Measurements from ENCODE around the gene HOGA1.
"Not testable (repeated sequence)": the region's sequence is repeated elsewhere in the genome, so short reads cannot be mapped to it uniquely, and the experiment has no call there.

The HOGA1 gene

GRCh38 chr10:97642471-97643159, 58.4 kb downstream of the HOGA1 start:
- not testable (repeated sequence) for FAIRE-seq; DNase-seq (ENCODE audit: extremely low spot score, insufficient read length, low read depth)

- DNase-seq (ENCODE audit: extremely low spot score, insufficient read length, low read depth) (no peak), FAIRE-seq (no peak)
These were observed 59.3 kb downstream of the HOGA1 start for GRCh38 chr10:97643441-97643985.

DNA sequence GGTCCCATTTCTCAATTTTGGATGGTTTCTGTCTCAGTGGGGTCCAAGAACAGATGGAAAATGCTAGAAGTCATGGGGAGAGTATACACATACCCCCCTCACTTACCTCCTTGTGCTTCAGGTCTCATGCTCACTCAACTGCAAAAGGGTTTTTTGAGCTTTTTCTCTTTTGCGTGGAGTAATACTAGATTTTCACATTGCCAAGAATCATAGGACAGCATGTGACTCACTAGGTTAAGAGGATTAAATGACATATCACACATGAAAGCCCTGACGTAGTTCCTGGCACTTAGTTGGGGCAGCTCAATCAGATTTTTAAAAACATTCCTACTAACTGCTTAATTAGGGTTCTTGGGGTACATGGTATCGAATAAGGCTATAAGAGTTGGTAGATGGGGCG, 60.7 kb downstream of the HOGA1 start:
- FAIRE-seq, result no peak
- DNase-seq (ENCODE audit: extremely low spot score, insufficient read length, low read depth), result no peak

DNA sequence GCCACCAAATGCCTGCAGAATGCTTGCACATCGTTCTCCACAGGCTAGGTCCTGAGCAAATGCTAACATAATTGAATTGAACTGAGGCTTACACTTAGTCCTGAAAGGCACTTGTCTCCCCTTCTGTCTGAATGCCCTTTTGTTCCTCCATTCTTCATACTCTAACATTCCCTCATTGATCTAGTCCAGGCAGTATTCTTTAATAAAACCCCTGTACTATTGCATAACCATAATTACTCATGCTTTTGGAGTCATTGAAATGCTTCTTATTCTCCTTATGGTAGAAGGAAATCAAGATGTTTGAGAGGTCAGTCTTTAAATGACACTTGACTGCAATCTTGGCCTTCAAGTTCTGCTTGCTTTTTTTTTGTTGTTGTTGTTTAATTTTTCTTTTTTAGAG, 63.4 kb downstream of the HOGA1 start:
- DNase-seq (ENCODE audit: extremely low spot score, insufficient read length, low read depth) (no peak), FAIRE-seq (no peak)

- FAIRE-seq (peak; percentile 79), DNase-seq (ENCODE audit: extremely low spot score, insufficient read length, low read depth) (no peak)
These were observed 64.6 kb downstream of the HOGA1 start for GRCh38 chr10:97648562-97649404.

GRCh38 chr10:97649405-97649750, 65.2 kb downstream of the HOGA1 start:
- FAIRE-seq; DNase-seq (ENCODE audit: extremely low spot score, insufficient read length, low read depth): not testable (repeated sequence)

- DNase-seq (ENCODE audit: extremely low spot score, insufficient read length, low read depth) (no peak), FAIRE-seq (no peak)
These were observed 66.5 kb downstream of the HOGA1 start for GRCh38 chr10:97650726-97651125.

DNA sequence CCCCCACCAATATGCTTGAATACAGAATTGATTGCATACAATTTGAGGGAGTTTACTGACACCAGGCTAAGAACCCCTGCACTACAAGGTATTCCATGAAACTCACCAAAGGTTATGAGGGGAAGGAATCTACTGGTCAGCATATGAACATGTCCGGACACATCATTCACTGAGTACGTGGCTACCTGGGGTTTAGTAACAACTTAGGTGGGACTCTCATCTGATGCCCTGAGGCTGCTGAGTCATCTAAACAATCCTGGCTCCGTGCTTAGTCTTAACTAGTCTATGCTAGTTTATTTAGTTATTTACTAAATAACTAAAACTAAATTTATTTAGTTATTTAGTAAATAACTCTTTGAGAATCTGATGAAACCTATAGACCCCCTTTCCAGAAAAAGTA, 67.6 kb downstream of the HOGA1 start:
- no peak for FAIRE-seq
- no peak for DNase-seq (ENCODE audit: extremely low spot score, insufficient read length, low read depth)

GRCh38 chr10:97656777-97657176, 72.6 kb downstream of the HOGA1 start:
- FAIRE-seq (no peak), DNase-seq (ENCODE audit: extremely low spot score, insufficient read length, low read depth) (no peak)

- DNase-seq (ENCODE audit: extremely low spot score, insufficient read length, low read depth) (no peak), FAIRE-seq (no peak)
These were observed 75.4 kb downstream of the HOGA1 start for GRCh38 chr10:97659589-97659988.
